ENCODE measurements around the gene KCNQ1.
"Not testable (repeated sequence)": the region's sequence is repeated elsewhere in the genome, so short reads cannot be mapped to it uniquely, and the experiment has no call there.

The KCNQ1 gene

DNA sequence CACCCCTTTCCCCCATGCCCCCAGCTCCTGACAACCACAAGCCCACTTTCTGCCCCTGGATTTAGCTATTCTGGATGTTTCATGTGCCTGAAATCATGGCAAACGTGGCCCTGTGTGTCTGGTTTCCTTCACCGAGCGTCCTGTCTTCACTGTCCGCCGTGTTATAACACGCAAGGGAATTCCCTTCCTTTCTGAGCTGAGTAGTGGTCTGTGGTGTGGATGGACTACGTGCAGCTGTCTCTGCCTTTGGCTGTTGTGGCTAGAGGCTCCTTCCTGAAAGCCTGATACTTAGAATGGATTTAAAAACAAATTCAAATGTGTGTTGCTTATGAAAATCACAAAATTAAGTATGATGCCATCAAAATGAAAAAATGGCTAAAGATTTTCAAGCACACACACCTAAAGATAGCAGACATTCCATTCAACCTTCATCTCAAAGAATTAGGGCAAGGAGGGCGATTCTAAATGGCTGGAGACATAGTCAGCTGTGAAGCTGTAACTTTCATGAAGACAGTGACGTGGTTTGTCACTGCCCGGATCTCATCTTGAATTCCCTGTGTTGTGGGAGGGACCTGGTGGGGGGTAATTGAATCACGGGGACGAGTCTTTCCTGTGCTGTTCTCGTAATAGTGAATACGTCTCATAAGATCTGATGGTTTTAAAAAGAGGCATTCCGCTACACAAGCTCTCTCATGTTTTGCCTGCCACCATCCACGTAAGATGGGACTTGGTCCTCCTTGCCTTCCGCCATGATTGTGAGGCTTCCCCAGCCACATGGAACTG is 30.5 kb downstream of the KCNQ1 start:
- H3K36me3 ChIP-seq (ENCODE audit: insufficient read depth, low read length) = no peaks in the 10 kb centered on the region
- no peaks in the 10 kb centered on the region for H3K27me3 ChIP-seq (ENCODE audit: insufficient read depth, low read length)
- H3K4me1 ChIP-seq (ENCODE audit: insufficient read depth, low read length) = no peaks in the 10 kb centered on the region
- H3K4me3 ChIP-seq (ENCODE audit: low read length) = no peak overlapping the region
- no peak overlapping the region for H2AFZ ChIP-seq (ENCODE audit: low read depth, low read length)
- H3K9me3 ChIP-seq (ENCODE audit: low read length) = no peaks in the 10 kb centered on the region

DNA sequence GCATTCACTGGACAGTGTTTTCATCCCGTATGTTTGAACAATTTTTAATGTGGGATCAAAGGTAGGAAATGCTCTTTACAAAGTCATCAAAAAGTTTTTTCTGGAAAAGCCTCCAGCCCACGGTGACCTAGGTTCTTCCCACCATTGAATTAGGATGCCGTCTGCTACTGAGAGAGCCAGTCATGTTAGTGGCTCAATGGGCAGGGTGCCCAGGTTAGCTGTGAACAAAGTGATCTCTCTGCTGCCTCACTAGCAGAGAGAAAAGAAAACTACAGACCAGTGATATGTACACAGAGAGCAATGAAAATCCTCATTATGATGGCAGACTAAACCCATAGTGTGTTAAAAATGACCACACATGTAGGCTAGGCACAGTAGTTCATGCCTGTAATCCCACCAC is 32.4 kb downstream of the KCNQ1 start:
- Histone ChIP-seq H2AFZ (ENCODE audit: low read depth, low read length) (no peak overlapping the region), H3K4me1 (ENCODE audit: insufficient read depth, low read length) (no peaks in the 10 kb centered on the region), H3K36me3 (ENCODE audit: insufficient read depth, low read length) (no peaks in the 10 kb centered on the region), H3K4me3 (ENCODE audit: low read length) (no peak overlapping the region), H3K27me3 (ENCODE audit: insufficient read depth, low read length) (no peaks in the 10 kb centered on the region), H3K9me3 (ENCODE audit: low read length) (no peaks in the 10 kb centered on the region)

DNA sequence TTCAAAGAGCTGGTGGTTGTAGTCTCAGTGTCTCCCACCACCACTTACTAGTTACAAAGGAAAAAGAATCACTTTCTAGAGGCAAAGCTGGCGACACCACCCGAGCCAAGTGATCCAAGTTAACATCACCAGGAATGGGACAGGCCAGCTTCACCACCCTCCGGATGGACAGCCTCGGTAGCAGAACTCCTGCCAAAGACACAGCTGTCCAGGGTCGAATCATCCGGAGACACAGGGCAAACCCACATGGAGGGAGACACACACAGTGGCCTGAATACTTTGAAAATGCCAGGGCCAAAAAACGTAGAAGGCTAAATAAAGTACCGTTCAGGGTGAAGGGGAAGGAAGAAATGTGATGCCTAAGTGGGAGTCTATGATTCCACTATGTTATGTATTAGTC is 33.1 kb downstream of the KCNQ1 start:
- H3K4me3 ChIP-seq (ENCODE audit: low read length) = no peak overlapping the region
- no peak overlapping the region for H2AFZ ChIP-seq (ENCODE audit: low read depth, low read length)
- H3K27me3 ChIP-seq (ENCODE audit: insufficient read depth, low read length) = no peaks in the 10 kb centered on the region
- H3K9me3 ChIP-seq (ENCODE audit: low read length) = no peaks in the 10 kb centered on the region
- H3K4me1 ChIP-seq (ENCODE audit: insufficient read depth, low read length) = no peaks in the 10 kb centered on the region
- no peaks in the 10 kb centered on the region for H3K36me3 ChIP-seq (ENCODE audit: insufficient read depth, low read length)

DNA sequence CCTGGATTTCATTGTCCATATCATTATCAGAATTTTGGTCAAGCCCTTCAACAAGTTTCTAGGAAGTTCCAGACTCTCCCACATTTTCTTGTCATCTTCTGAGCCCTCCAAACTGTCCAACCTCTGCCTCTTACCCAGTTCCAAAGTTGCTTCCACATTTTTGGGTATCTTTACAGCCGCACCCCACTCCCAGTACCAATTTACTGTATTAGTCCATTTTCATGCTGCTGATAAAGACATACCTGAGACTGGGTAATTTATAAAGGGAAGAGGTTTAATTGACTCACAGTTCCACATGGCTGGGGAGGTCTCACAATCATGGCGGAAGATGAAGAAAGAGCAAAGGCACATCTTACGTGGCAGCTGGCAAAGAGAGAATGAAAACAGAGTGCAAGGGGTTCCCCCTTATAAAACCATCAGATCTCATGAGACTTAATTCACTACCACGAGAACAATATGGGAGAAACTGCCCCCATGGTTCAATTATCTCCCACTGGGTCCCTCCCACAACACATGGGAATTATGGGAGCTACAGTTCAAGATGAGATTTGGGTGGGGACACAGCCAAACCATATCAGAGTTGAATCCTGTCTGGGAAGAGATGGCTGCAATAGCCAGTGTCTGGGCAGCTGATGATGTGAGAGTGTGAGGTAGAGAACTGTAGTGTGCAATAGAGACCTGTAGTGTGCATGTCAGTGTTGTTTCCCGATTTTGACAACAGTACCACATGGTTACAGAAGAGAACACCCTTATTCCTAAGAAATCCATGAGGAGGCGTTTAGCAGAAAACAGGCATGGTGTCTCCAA is 35.5 kb downstream of the KCNQ1 start:
- H2AFZ ChIP-seq (ENCODE audit: low read depth, low read length); H3K27me3 ChIP-seq (ENCODE audit: insufficient read depth, low read length); H3K36me3 ChIP-seq (ENCODE audit: insufficient read depth, low read length); H3K4me3 ChIP-seq (ENCODE audit: low read length); H3K4me1 ChIP-seq (ENCODE audit: insufficient read depth, low read length); H3K9me3 ChIP-seq (ENCODE audit: low read length): not testable (repeated sequence)

DNA sequence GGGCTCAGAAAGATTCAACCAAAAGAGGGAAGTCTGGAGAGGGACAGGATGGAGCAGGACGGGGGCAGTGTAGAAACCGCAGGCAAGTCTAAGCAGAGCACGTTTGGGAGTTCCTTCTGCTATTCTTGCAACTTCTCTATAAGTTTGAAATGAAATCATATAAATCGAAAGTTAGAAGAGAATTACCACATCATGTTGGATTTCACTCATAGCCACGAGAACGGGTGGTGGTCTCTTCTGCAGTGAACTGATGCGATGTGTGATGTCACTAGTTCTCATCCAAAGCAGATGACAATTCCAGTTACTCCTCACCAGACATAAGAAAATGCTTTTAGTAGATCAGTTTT is 36.0 kb downstream of the KCNQ1 start:
- peaks cover 2% of the 10 kb centered on the region for H3K27me3 ChIP-seq (ENCODE audit: insufficient read depth, low read length)
- H3K4me1 ChIP-seq (ENCODE audit: insufficient read depth, low read length) = no peaks in the 10 kb centered on the region
- H2AFZ ChIP-seq (ENCODE audit: low read depth, low read length) = no peak overlapping the region
- no peak overlapping the region for H3K4me3 ChIP-seq (ENCODE audit: low read length)
- H3K36me3 ChIP-seq (ENCODE audit: insufficient read depth, low read length) = no peaks in the 10 kb centered on the region
- H3K9me3 ChIP-seq (ENCODE audit: low read length) = no peaks in the 10 kb centered on the region

DNA sequence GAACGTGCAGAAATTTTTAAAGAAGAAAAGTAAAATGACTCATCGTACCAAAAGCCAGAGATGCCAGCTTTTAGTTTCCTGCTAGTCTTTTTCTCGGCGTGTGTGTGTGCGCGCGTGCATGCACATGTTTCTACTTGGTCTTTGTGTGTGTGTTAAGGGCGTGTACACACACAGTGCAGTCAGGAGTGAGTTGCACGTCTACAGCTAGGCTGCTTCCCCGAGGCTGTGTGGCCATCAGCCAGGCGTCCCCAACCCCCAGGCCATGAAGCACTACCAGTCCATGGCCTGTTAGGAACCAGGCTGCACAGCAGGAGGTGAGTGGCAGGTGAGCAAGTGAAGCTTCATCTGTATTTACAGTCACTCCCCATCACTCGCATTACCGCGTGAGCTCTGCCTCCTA is 36.4 kb downstream of the KCNQ1 start:
- Histone ChIP-seq H3K27me3 (ENCODE audit: insufficient read depth, low read length) (peaks cover 2% of the 10 kb centered on the region), H3K4me1 (ENCODE audit: insufficient read depth, low read length) (no peaks in the 10 kb centered on the region), H2AFZ (ENCODE audit: low read depth, low read length) (no peak overlapping the region), H3K36me3 (ENCODE audit: insufficient read depth, low read length) (no peaks in the 10 kb centered on the region), H3K9me3 (ENCODE audit: low read length) (no peaks in the 10 kb centered on the region), H3K4me3 (ENCODE audit: low read length) (no peak overlapping the region)

DNA sequence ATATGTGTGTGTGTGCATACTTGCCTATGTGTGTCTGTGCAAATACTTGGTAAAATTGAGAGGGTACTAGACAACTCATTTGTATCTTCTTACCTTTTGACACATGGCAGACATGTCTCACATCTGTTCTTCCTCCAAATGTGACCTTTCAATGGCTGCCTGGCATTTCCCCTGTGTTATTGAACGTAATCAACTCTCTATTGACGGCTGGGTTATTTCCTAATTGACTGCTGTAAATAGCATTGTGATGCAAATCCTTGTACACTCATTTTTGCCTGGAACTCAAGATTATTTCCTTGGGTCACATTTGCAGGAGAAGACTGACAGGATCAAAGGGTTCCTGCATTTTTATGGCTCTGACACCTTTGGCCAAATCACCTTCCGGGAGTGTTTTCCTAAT is 37.4 kb downstream of the KCNQ1 start:
- no peak overlapping the region for H3K4me3 ChIP-seq (ENCODE audit: low read length)

DNA sequence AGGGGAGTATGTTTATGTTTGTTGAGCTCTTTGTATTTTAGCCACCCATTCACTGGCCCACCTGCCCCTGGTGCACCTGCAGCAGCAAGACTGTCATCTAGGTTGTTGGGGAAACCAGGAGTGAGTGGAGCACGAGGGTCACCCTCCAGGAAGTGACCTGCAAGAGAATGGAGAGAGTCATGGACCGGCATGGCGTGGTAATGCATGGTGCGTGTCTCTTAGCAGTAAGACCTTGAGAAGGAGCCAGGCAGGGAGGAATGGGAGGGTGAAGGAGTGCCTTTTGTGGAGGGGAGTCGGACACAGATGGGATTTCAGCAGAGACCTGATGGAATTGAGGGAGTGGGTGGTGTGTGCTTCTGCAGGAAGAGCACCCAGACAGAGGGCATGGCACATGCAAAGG is 37.9 kb downstream of the KCNQ1 start:
- H3K27me3 ChIP-seq (ENCODE audit: insufficient read depth, low read length) = peaks cover 2% of the 10 kb centered on the region
- H3K9me3 ChIP-seq (ENCODE audit: low read length) = no peaks in the 10 kb centered on the region
- no peak overlapping the region for H2AFZ ChIP-seq (ENCODE audit: low read depth, low read length)
- no peaks in the 10 kb centered on the region for H3K4me1 ChIP-seq (ENCODE audit: insufficient read depth, low read length)
- H3K4me3 ChIP-seq (ENCODE audit: low read length) = no peak overlapping the region
- H3K36me3 ChIP-seq (ENCODE audit: insufficient read depth, low read length) = no peaks in the 10 kb centered on the region

More for the DNA sequence above, 37.4 kb downstream of the KCNQ1 start:
- H3K4me1 ChIP-seq (ENCODE audit: insufficient read depth, low read length) = no peaks in the 10 kb centered on the region
- H3K9me3 ChIP-seq (ENCODE audit: low read length) = no peaks in the 10 kb centered on the region
- no peaks in the 10 kb centered on the region for H3K36me3 ChIP-seq (ENCODE audit: insufficient read depth, low read length)
- peaks cover 2% of the 10 kb centered on the region for H3K27me3 ChIP-seq (ENCODE audit: insufficient read depth, low read length)
- no peak overlapping the region for H2AFZ ChIP-seq (ENCODE audit: low read depth, low read length)

DNA sequence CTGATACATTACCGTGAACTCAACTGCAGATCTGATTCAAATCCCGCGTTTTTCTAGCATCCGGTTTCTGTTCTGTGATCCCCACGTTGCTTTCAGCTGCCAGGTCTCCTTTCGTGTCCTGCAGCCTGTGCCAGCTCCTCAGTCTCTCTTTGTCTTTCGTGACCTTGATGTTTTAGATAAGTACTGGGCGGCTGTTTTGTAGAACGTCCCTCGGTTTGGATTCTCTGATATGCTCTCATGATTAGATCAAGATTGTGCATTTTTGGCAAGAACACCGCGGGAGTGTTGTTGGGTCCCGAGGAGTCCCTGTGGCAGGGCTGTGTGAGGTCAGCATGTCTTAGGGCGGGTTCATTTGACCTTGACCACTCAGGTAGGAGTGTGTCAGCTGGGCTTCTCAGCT is 38.6 kb downstream of the KCNQ1 start:
- no peak overlapping the region for H3K4me3 ChIP-seq (ENCODE audit: low read length)
- no peaks in the 10 kb centered on the region for H3K36me3 ChIP-seq (ENCODE audit: insufficient read depth, low read length)
- peaks cover 2% of the 10 kb centered on the region for H3K27me3 ChIP-seq (ENCODE audit: insufficient read depth, low read length)
- H3K4me1 ChIP-seq (ENCODE audit: insufficient read depth, low read length) = no peaks in the 10 kb centered on the region
- H3K9me3 ChIP-seq (ENCODE audit: low read length) = no peaks in the 10 kb centered on the region
- no peak overlapping the region for H2AFZ ChIP-seq (ENCODE audit: low read depth, low read length)

DNA sequence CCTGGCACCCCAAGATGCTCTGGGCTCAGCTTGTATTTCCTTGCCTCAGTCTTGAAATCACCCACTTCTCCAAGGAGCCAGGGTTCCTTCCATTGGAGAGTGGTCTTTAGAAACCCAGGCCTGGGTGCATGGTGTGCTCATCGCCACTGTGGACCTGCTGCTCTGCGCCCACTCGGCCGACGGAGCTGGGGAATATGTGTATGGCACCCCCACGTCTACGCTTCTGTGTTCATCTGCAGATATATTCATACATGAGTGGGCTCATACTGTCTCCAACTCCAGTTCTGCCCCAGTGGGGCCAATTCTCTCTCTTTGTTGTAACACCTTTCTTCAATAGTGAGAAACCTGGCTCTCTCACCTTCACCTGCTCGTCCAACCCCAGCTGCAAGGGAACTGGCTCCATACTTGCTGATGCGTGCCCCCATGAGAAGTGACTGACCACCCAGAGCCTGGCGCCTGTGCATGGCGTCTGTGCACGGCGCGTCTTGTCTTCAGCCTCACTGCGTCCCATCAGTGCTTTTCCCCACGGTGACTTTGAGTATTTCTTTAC is 39.8 kb downstream of the KCNQ1 start:
- Histone ChIP-seq H3K36me3 (ENCODE audit: insufficient read depth, low read length) (no peaks in the 10 kb centered on the region), H3K4me1 (ENCODE audit: insufficient read depth, low read length) (no peaks in the 10 kb centered on the region), H2AFZ (ENCODE audit: low read depth, low read length) (no peak overlapping the region), H3K4me3 (ENCODE audit: low read length) (no peak overlapping the region), H3K9me3 (ENCODE audit: low read length) (no peaks in the 10 kb centered on the region), H3K27me3 (ENCODE audit: insufficient read depth, low read length) (peaks cover 2% of the 10 kb centered on the region)

DNA sequence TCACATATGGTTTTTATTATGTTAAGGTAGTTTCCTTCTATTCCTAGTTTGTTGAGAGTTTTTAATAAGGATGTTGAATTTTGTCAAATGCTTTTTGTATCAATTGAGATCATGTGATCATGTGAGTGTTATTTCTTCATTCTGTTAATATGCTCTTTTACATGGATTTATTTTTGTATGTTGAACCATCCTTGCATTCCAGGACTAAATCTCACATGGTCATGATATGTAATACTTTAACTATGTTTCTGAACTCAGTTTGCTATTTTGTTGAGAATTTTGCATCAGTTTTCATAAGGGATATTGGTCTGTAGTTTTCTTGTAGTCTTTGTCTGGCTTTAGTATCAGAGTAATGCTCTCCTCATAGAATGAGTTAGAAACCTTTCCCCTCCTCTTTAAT is 43.2 kb downstream of the KCNQ1 start:
- H3K4me1 ChIP-seq (ENCODE audit: insufficient read depth, low read length) = no peaks in the 10 kb centered on the region
- no peak overlapping the region for H3K4me3 ChIP-seq (ENCODE audit: low read length)
- H2AFZ ChIP-seq (ENCODE audit: low read depth, low read length) = no peak overlapping the region
- no peaks in the 10 kb centered on the region for H3K9me3 ChIP-seq (ENCODE audit: low read length)
- no peaks in the 10 kb centered on the region for H3K36me3 ChIP-seq (ENCODE audit: insufficient read depth, low read length)
- peaks cover 2% of the 10 kb centered on the region for H3K27me3 ChIP-seq (ENCODE audit: insufficient read depth, low read length)

DNA sequence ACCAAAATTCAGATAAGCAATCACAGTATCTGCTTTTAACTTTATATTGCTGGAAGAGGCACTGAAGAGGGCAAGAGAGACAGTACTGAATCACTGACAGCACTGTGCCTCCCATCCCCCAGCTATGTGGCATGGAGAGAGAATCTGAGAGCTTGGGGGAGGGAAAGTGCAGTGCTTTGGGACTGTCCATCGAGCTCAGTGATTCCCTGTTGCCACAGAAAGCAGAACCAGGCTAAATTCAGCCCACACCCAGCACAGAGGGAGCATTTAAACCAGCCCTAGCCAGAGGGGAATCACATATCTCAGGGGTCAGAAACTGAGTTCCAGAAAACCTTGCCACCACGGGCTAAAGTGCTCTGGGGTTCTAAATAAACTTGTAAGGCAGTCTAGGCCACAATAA is 44.3 kb downstream of the KCNQ1 start:
- Histone ChIP-seq H3K36me3 (ENCODE audit: insufficient read depth, low read length) (no peaks in the 10 kb centered on the region), H3K27me3 (ENCODE audit: insufficient read depth, low read length) (peaks cover 2% of the 10 kb centered on the region), H3K9me3 (ENCODE audit: low read length) (no peaks in the 10 kb centered on the region), H3K4me1 (ENCODE audit: insufficient read depth, low read length) (no peaks in the 10 kb centered on the region), H2AFZ (ENCODE audit: low read depth, low read length) (no peak overlapping the region), H3K4me3 (ENCODE audit: low read length) (no peak overlapping the region)

DNA sequence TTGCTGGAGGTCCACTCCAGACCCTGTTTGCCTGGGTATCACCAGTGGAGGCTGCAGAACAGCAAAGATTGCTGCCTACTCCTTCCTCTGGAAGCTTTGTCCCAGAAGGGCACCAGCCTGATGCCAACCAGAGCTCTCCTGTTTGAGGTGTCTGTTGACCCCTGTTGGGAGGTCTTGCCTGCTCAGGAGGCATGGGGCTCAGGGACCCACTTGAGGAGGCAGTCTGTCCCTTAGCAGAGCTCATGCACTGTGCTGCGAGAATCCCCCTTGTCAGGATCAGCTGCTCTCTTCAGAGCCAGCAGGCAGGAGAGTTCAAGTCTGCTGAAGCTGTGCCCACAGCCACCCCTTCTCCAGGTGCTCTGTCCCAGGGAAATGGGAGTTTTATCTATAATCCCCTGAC is 53.1 kb downstream of the KCNQ1 start:
- not testable (repeated sequence) for H3K36me3 ChIP-seq (ENCODE audit: insufficient read depth, low read length); H3K4me1 ChIP-seq (ENCODE audit: insufficient read depth, low read length); H3K4me3 ChIP-seq (ENCODE audit: low read length); H2AFZ ChIP-seq (ENCODE audit: low read depth, low read length); H3K9me3 ChIP-seq (ENCODE audit: low read length); H3K27me3 ChIP-seq (ENCODE audit: insufficient read depth, low read length)
